ENCODE measurements around the gene CRYL1.
"Not testable (repeated sequence)": the region's sequence is repeated elsewhere in the genome, so short reads cannot be mapped to it uniquely, and the experiment has no call there.

Gene CRYL1

DNA sequence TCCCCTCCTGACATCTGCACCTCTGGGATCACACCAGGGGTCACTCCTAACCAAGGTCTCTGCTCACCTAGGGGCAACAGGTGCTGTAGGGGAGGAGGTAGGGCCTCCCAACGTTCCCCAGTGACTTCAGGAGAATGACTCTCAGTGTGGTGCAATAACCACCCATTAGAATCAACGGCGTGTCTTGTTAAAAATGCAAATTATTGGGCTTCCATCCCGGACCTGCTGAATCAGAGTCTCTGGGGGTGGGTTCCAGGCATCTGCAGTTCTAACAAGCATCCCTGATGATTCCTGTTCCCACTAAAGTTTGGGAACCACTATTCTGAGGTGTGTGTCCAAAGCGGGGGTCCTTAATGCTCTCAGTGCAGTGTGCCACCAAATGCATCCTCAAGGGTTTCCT, 84.6 kb downstream of the CRYL1 start:
- Mint-ChIP-seq H3K27ac (no peak overlapping the region), H3K4me3 (no peak overlapping the region), H3K36me3 (peaks cover under 1% of the 10 kb centered on the region), H3K27me3 (peaks cover 4% of the 10 kb centered on the region), H3K9me3 (peaks cover 7% of the 10 kb centered on the region), H3K4me1 (peaks cover 2% of the 10 kb centered on the region)
- CTCF ChIA-PET: no interaction called here
- DNase-seq: no peak

- H3K27me3 Mint-ChIP-seq: peaks cover 4% of the 10 kb centered on the region
- no peak overlapping the region for H3K4me3 Mint-ChIP-seq
- DNase-seq: no peak
Measured at GRCh38 chr13:20439261-20439660, 86.4 kb downstream of the CRYL1 start.

DNA sequence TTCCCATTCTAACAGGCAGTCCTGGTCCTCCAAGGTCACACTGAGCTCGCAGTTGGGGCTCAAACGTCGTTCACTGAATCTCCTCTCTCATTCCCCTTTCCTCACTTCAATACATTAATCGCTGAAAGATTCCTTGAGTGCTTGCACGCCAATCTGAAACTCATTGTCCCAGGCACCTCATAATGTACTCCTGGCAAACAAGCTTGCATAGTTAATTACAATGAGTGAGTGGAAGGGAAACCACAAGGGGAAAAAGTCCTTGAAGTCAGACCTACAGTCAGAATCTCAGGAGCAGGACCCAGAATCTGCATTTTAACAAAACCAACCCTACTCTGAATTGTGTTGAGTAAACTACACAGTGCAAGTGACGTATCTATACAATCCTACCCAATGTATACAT, 86.9 kb downstream of the CRYL1 start:
- H3K9me3 Mint-ChIP-seq: peaks cover 1% of the 10 kb centered on the region

More at GRCh38 chr13:20439261-20439660, 86.4 kb downstream of the CRYL1 start:
- Mint-ChIP-seq H3K36me3 (no peaks in the 10 kb centered on the region), H3K9me3 (no peaks in the 10 kb centered on the region), H3K27ac (no peak overlapping the region), H3K4me1 (peaks cover 2% of the 10 kb centered on the region)
- CTCF ChIA-PET: interaction anchor here (1.2 kb wide), 1 partner anchor 13 kb away, joined by 3 read pairs; no protein-coding TSS in a partner anchor

GRCh38 chr13:20436505-20436904, 89.2 kb downstream of the CRYL1 start:
- peaks cover 8% of the 10 kb centered on the region for H3K27me3 Mint-ChIP-seq
- DNase-seq: no peak
- peaks cover 1% of the 10 kb centered on the region for H3K9me3 Mint-ChIP-seq
- H3K4me3 Mint-ChIP-seq: no peak overlapping the region
- no peaks in the 10 kb centered on the region for H3K36me3 Mint-ChIP-seq
- CTCF ChIA-PET: no interaction called here
- H3K27ac Mint-ChIP-seq: no peak overlapping the region
- H3K4me1 Mint-ChIP-seq: no peaks in the 10 kb centered on the region

More for the DNA sequence above, 86.9 kb downstream of the CRYL1 start:
- CTCF ChIA-PET: interaction anchor here (1.2 kb wide), 1 partner anchor 12 kb away, joined by 3 read pairs; no protein-coding TSS in a partner anchor
- no peak overlapping the region for H3K4me3 Mint-ChIP-seq
- peaks cover 5% of the 10 kb centered on the region for H3K27me3 Mint-ChIP-seq
- DNase-seq: no peak
- H3K27ac Mint-ChIP-seq: no peak overlapping the region
- peaks cover 2% of the 10 kb centered on the region for H3K4me1 Mint-ChIP-seq
- H3K36me3 Mint-ChIP-seq: no peaks in the 10 kb centered on the region

DNA sequence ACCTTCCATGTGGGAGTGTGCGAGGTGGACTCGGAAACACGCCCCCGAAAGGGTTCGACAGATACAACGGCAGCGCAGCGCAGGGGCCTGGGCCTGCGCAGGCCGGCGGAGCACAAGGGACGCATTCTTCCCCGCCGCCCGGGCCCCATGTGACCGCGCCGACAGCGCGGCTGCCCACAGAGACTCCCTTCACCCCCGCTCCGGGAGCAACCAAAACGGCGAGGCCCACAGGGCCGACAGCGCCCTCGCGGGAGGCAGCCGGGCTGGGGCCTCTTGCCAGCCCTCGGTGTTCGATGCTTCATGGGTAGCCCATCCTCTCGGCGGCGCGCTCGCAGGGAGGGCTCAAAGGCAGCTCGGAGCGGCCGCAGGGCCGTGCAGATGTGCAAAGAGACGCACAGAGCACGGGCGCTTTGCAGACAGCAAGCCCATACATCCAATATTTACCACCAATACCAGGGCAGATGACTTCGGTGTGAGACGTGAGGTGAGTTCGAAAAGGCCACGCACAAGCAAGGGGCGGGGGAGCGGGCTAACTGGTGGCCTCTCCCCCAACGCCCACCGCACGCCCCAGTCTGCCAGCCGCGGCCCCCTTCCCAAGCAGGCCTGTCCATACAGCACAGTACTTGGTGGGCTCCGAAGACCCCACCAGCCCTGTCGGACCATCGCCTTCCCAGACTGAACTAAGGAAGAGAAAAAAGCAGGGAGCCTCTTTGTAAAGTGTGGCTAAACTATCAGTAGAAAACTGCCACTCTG, 89.9 kb downstream of the CRYL1 start:
- no peak overlapping the region for H3K4me3 Mint-ChIP-seq
- no peaks in the 10 kb centered on the region for H3K4me1 Mint-ChIP-seq
- H3K9me3 Mint-ChIP-seq: peaks cover 1% of the 10 kb centered on the region
- no peaks in the 10 kb centered on the region for H3K36me3 Mint-ChIP-seq
- no peak for DNase-seq
- H3K27me3 Mint-ChIP-seq: peaks cover 5% of the 10 kb centered on the region
- CTCF ChIA-PET: no interaction called here
- H3K27ac Mint-ChIP-seq: no peak overlapping the region

GRCh38 chr13:20434210-20434609, 91.4 kb downstream of the CRYL1 start:
- H3K27ac Mint-ChIP-seq, H3K4me1 Mint-ChIP-seq, DNase-seq, H3K36me3 Mint-ChIP-seq, H3K4me3 Mint-ChIP-seq, H3K27me3 Mint-ChIP-seq, CTCF ChIA-PET, H3K9me3 Mint-ChIP-seq: not testable (repeated sequence)

- CTCF ChIA-PET: no interaction called here
- Mint-ChIP-seq H3K4me1 (peaks cover 8% of the 10 kb centered on the region), H3K27ac (no peak overlapping the region)
Measured at GRCh38 chr13:20431687-20432384, 93.8 kb downstream of the CRYL1 start.

DNA sequence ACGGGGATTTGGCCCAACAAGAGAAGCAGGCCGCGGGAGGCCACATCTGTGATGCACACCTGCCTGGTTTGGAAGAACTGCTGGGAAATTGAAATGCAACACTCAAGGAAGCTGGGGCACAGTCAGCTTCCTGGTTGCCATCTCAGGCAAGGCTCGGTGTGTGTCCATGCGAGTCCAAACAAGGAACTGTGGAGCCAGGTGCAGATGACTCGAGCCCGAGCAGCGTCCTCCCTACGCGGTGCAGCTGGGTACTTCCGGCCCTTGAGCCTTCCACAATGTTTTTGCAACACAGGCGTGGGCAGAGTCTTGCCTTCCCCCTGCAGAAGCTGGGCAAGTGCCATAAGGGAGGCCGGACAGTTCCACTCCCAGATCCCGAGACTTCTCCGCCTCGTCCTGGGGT, 94.6 kb downstream of the CRYL1 start:
- Mint-ChIP-seq H3K27me3 (peaks cover 8% of the 10 kb centered on the region), H3K4me1 (peaks cover 8% of the 10 kb centered on the region), H3K27ac (no peak overlapping the region), H3K36me3 (peaks cover 2% of the 10 kb centered on the region), H3K4me3 (no peak overlapping the region), H3K9me3 (peaks cover 1% of the 10 kb centered on the region)
- DNase-seq: no peak
- CTCF ChIA-PET: no interaction called here

More at GRCh38 chr13:20431687-20432384, 93.8 kb downstream of the CRYL1 start:
- Mint-ChIP-seq H3K4me3 (no peak overlapping the region), H3K36me3 (peaks cover 2% of the 10 kb centered on the region), H3K27me3 (peaks cover 8% of the 10 kb centered on the region), H3K9me3 (peaks cover 1% of the 10 kb centered on the region)
- no peak for DNase-seq

DNA sequence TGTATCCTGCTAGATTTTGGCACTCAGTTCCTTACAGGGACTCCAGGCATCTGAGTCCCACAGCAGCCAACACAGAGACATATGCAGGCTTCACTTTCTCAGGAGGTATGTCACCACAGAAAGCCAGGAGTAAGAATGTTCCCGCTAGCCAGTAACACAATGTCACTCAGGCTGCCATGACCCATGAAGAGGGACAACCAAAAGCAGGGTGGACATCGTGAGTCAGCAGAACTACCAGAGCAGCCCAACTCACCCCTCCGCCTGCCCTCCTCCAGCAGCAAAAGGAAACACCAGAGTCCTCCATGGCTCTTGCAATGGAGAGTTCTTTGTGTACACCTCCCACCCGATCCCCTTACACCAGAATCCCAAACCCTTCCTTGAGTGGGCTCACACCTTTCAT, 95.4 kb downstream of the CRYL1 start:
- Mint-ChIP-seq H3K36me3 (peaks cover 2% of the 10 kb centered on the region), H3K9me3 (peaks cover 1% of the 10 kb centered on the region), H3K4me3 (no peak overlapping the region), H3K27me3 (peaks cover 8% of the 10 kb centered on the region), H3K27ac (peak overlapping the region; percentile 6), H3K4me1 (peaks cover 10% of the 10 kb centered on the region)
- CTCF ChIA-PET: no interaction called here
- no peak for DNase-seq

GRCh38 chr13:20429682-20430081, 96.0 kb downstream of the CRYL1 start:
- peaks cover 13% of the 10 kb centered on the region for H3K27me3 Mint-ChIP-seq
- peaks cover 2% of the 10 kb centered on the region for H3K36me3 Mint-ChIP-seq
- peaks cover 1% of the 10 kb centered on the region for H3K9me3 Mint-ChIP-seq
- no peak for DNase-seq
- H3K27ac Mint-ChIP-seq: no peak overlapping the region
- CTCF ChIA-PET: no interaction called here
- no peak overlapping the region for H3K4me3 Mint-ChIP-seq
- peaks cover 11% of the 10 kb centered on the region for H3K4me1 Mint-ChIP-seq

GRCh38 chr13:20428666-20429644, 96.7 kb downstream of the CRYL1 start:
- Mint-ChIP-seq H3K36me3 (peaks cover 2% of the 10 kb centered on the region), H3K9me3 (no peaks in the 10 kb centered on the region), H3K27me3 (peaks cover 18% of the 10 kb centered on the region), H3K27ac (no peak overlapping the region), H3K4me1 (peaks cover 11% of the 10 kb centered on the region), H3K4me3 (no peak overlapping the region)
- DNase-seq: no peak
- CTCF ChIA-PET: interaction anchor here (0.6 kb wide), 1 partner anchor 15 kb away, joined by 3 read pairs; no protein-coding TSS in a partner anchor

DNA sequence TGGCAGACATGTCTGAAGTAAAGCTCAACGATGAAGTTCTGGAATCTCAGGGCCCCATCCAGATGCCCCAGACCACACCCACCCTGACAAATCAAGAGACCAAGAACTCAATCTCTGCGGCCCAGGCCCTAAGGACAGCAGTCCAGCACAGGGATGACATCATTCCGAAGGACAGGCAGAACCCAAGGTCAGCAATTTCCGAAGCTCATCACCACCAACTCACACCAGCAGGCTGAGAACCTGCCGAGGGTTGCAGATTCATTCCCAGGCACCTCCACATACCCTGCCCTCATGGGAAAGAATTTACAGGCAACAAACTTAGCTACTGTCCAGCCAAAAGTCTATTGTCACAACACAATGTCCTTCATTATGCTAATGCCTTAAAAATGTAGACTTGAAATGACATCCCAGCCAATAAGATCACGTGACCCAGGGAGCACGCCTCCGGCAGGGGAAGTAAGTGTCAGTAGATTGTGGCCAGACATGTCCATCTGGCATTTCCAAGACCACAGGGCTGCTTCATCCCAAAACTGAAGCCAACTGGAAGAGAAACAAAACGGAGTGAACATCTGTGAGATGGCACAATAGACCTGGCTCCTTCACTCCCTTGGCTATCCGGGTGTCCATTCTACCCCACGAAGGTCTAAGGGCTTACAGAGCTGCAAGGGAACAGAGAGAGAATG, 98.8 kb downstream of the CRYL1 start:
- H3K4me3 Mint-ChIP-seq: no peak overlapping the region
- DNase-seq: no peak
- no peak overlapping the region for H3K27ac Mint-ChIP-seq
- no peaks in the 10 kb centered on the region for H3K9me3 Mint-ChIP-seq
- CTCF ChIA-PET: interaction anchor here (1.2 kb wide), 1 partner anchor 12 kb away, joined by 3 read pairs; no protein-coding TSS in a partner anchor
- H3K36me3 Mint-ChIP-seq: peaks cover 12% of the 10 kb centered on the region
- peaks cover 11% of the 10 kb centered on the region for H3K4me1 Mint-ChIP-seq
- H3K27me3 Mint-ChIP-seq: peaks cover 15% of the 10 kb centered on the region

GRCh38 chr13:20425819-20426219, 99.8 kb downstream of the CRYL1 start:
- H3K4me3 Mint-ChIP-seq: no peak overlapping the region
- H3K27me3 Mint-ChIP-seq: peaks cover 15% of the 10 kb centered on the region
- peaks cover 12% of the 10 kb centered on the region for H3K36me3 Mint-ChIP-seq
- H3K27ac Mint-ChIP-seq: no peak overlapping the region
- H3K4me1 Mint-ChIP-seq: peaks cover 18% of the 10 kb centered on the region
- CTCF ChIA-PET: interaction anchor here (0.7 kb wide), 1 partner anchor 50 kb away, joined by 3 read pairs; no protein-coding TSS in a partner anchor
- DNase-seq: no peak
- no peaks in the 10 kb centered on the region for H3K9me3 Mint-ChIP-seq
